Measurements from ENCODE around the gene NBAS. TPM values are rescaled to one million over a fixed set of nuclear protein-coding genes. Genes with fewer than 3 reads are reported as not detected.

NBAS gene
- total and polyA plus RNA-seq, 9 of the 15 experiments (the other 6 are each of a cell fraction or from before 2014, with no cell fraction given), result 15.3 to 94.4 (median 69.9) TPM

- DNase-seq (ENCODE audit: extremely low read depth in 1 of 4, low spot score in 3 of 4) (no peak), ATAC-seq (no peak), FAIRE-seq (no peak)
- WGBS (ENCODE audit: insufficient coverage, low coverage, missing lambda C conversion rate), result 100% methylated on average over 1 of the region's 1 CpG
- no peak for TF ChIP-seq BHLHE40 (IDR thresholded peaks at IDR 0.05; ENCODE audit: low read length)
- no peak for TF ChIP-seq MAX (CRISPR knock-in tag; IDR thresholded peaks at IDR 0.05)
- no peak for TF ChIP-seq ZNF263 (CRISPR knock-in tag; IDR thresholded peaks at IDR 0.05; ENCODE audit: borderline replicate concordance)
- TF ChIP-seq CREB1 (IDR thresholded peaks at IDR 0.05), result no peak
- no peak for TF ChIP-seq CREB1 (CRISPR knock-in tag; IDR thresholded peaks at IDR 0.05)
- no peak for TF ChIP-seq ATF4 (CRISPR knock-in tag; IDR thresholded peaks at IDR 0.05)
- no peak for TF ChIP-seq ZNF668 (CRISPR knock-in tag; IDR thresholded peaks at IDR 0.05)
- no peak for TF ChIP-seq ZNF347 (CRISPR knock-in tag; IDR thresholded peaks at IDR 0.05; ENCODE audit: low read depth)
- no peak for TF ChIP-seq ZNF280A (IDR thresholded peaks at IDR 0.05; ENCODE audit: low read depth, partially characterized antibody)
- TF ChIP-seq ZBTB34 (CRISPR knock-in tag; IDR thresholded peaks at IDR 0.05), result no peak
- no peak for TF ChIP-seq ZNF274 (IDR thresholded peaks at IDR 0.05; ENCODE audit: borderline replicate concordance, low read depth, low read length)
- no peak for TF ChIP-seq ZNF77 (CRISPR knock-in tag; IDR thresholded peaks at IDR 0.05)
- TF ChIP-seq XRCC4 (IDR thresholded peaks at IDR 0.05; ENCODE audit: extremely low read depth, insufficient read depth, insufficient read length), result no peak
- TF ChIP-seq GATAD2A (IDR thresholded peaks at IDR 0.05), result no peak
- TF ChIP-seq E2F3 (CRISPR knock-in tag; IDR thresholded peaks at IDR 0.05), result no peak
- no peak for TF ChIP-seq KAT2B (IDR thresholded peaks at IDR 0.05; ENCODE audit: low read depth, low read length)
- no peak for TF ChIP-seq PHTF2 (CRISPR knock-in tag; IDR thresholded peaks at IDR 0.05)
- intact Hi-C loops (cut with micrococcal nuclease) (no loop called here), in situ Hi-C loops (cut with MboI) (no loop called here)
- BruUV-seq (replicated peaks), result no TSS peak
- Histone ChIP-seq H3K9ac (ENCODE audit: insufficient read depth in 1 of 2, low read depth in 2 of 2, low read length in 2 of 2) (no peak overlapping the region), H3K9me1 (ENCODE audit: control insufficient read depth, insufficient read depth, low read length) (no peaks in the 10 kb centered on the region), H3K27me3 (ENCODE audit: control insufficient read depth in 2 of 2, insufficient read depth in 2 of 2, low read length in 2 of 2) (no peaks in the 10 kb centered on the region), H3K4me3 (no peak overlapping the region), H3K9me3 (replicated peaks; ENCODE audit: control insufficient read depth, insufficient read depth, low read depth, low read length) (no peaks in the 10 kb centered on the region), H3K36me3 (ENCODE audit: control insufficient read depth, insufficient read depth, low read length) (peaks cover 75% of the 10 kb centered on the region), H3K4me2 (ENCODE audit: insufficient read depth, low read length) (no peak overlapping the region), H2AFZ (ENCODE audit: low read depth, low read length) (no peak overlapping the region), H4K20me1 (replicated peaks; ENCODE audit: control insufficient read depth, insufficient read depth, low read length) (no peaks in the 10 kb centered on the region), H3K79me2 (ENCODE audit: control insufficient read depth, insufficient read depth, low read length) (no peaks in the 10 kb centered on the region), H3K4me1 (replicated peaks in 1 of 2; ENCODE audit: control insufficient read depth in 2 of 2, insufficient read depth in 2 of 2, low read length in 2 of 2) (no peaks in the 10 kb centered on the region), H3K27ac (ENCODE audit: extremely low read depth, low read depth, low read length) (no peak overlapping the region)
- ChIA-PET CTCF (ENCODE audit: low intra/inter-chr PET ratio) (no interaction called here), POLR2A (no interaction called here)
Observed at GRCh38 chr2:15176604-15177003, 384.5 kb downstream of the NBAS start.

Data from K562 (cell line).